K562 (cell line): Measurements from ENCODE around the gene GYS1. TPM values are rescaled to one million over a fixed set of nuclear protein-coding genes. Genes with fewer than 3 reads are reported as not detected.

Source experiments
- CBFA2T3 ChIP-seq: fragments of 450-650 bp; IDR thresholded peaks from 2 replicates; pipeline ENCODE4 v1.6.1; 2017
- CREB1 ChIP-seq, 2 experiments: sonication (generic) in 1 of 2; formaldehyde crosslinking in 1 of 2; IDR thresholded peaks; 2 replicates each; pipeline versions ENCODE4 v1.6.1 to v1.8.0; 2012 to 2022; ENCODE audit warnings: inconsistent platforms in 1 of 2, mild to moderate bottlenecking in 1 of 2, missing genetic modification reagents in 1 of 2, moderate library complexity in 1 of 2
- L3MBTL2 ChIP-seq: fragments of 450-650 bp; IDR thresholded peaks from 2 replicates; pipeline ENCODE4 v1.6.1; 2016; ENCODE audit warnings: mild to moderate bottlenecking, moderate library complexity
- MTF1 ChIP-seq: fragments of 250-450 bp; sonication (Bioruptor Pico); IDR thresholded peaks from 2 replicates; pipeline ENCODE4 v1.9.0; 2021; ENCODE audit warnings: moderate library complexity, mild to moderate bottlenecking, inconsistent platforms, borderline replicate concordance
- PRPF4 ChIP-seq: fragments of 200-400 bp; formaldehyde crosslinking; IDR thresholded peaks from one replicate; pipeline ENCODE4 v1.6.1; 2017; ENCODE audit warnings: low read length, low read depth, mild to moderate bottlenecking; ENCODE audit not compliant: insufficient read depth, poor library complexity, severe bottlenecking
- PYGO2 ChIP-seq: fragments of 450-650 bp; IDR thresholded peaks from 2 replicates; pipeline ENCODE4 v1.6.1; 2016; ENCODE audit warnings: mild to moderate bottlenecking, missing genetic modification characterization, moderate library complexity, missing compliant biosample characterization
- SRSF7 ChIP-seq: fragments of 200-400 bp; formaldehyde crosslinking; optimal IDR thresholded peaks from 2 replicates; pipeline ENCODE3; 2017; ENCODE audit warnings: mild to moderate bottlenecking, low read depth, low read length
- ZFP91 ChIP-seq: sonication (generic); formaldehyde crosslinking; IDR thresholded peaks from 2 replicates; pipeline ENCODE4 v1.8.0; 2022; ENCODE audit warnings: mild to moderate bottlenecking, missing genetic modification reagents
- ZNF277 ChIP-seq: fragments of 250-450 bp; sonication (Bioruptor Pico); IDR thresholded peaks from 2 replicates; pipeline ENCODE4 v1.8.0; 2022; ENCODE audit warnings: inconsistent platforms, mild to moderate bottlenecking, moderate library complexity, borderline replicate concordance
- ZNF766 ChIP-seq: fragments of 200-800 bp; sonication (Bioruptor generic); conservative IDR thresholded peaks from 2 replicates; pipeline ENCODE4 v1.6.1; 2016; ENCODE audit warnings: missing genetic modification characterization, missing compliant biosample characterization
- polyA plus RNA-seq, 8 experiments: library from polyadenylated mRNA; depleted of rRNA in 4 of 8; stranded (reverse) in 5 of 8; unstranded in 3 of 8; fragments of >200 nt; fragmentation: Nextera tagmentation in 2 of 8; fragmentation: Illumina TruSeq in 1 of 8; extraction: Ambion mirVana in 2 of 8; extraction: Trizol in 1 of 8; gene quantifications; 2 replicates each; pipeline versions ENCODE4 v1.2.1 to v1.2.3, GENCODE V29; 2011 to 2014; ENCODE audit warnings: inconsistent platforms in 1 of 8, missing spikeins in 1 of 8
- total RNA-seq, 7 experiments: library from RNA; depleted of rRNA in 6 of 7; stranded (reverse); fragments of >200 nt in 6 of 7; fragmentation: Illumina TruSeq in 2 of 7; extraction: Trizol in 2 of 7; gene quantifications; 2 replicates each; pipeline versions ENCODE4 v1.2.1 to v1.2.3, GENCODE V29; 2011 to 2021; ENCODE audit warnings: low replicate concordance in 1 of 7
- TF ChIP-seq, protein P1 (sequence below): fragments of 450-650 bp; IDR thresholded peaks from 2 replicates; pipeline ENCODE4 v1.6.1; 2014; ENCODE audit warnings: low read depth, mild to moderate bottlenecking, moderate library complexity, borderline replicate concordance
- TF ChIP-seq, protein P2 (sequence below): fragments of 450-650 bp; IDR thresholded peaks from one replicate; pipeline ENCODE4 v1.6.1; 2018; ENCODE audit warnings: mild to moderate bottlenecking, moderate library complexity; ENCODE audit not compliant: partially characterized antibody

The GYS1 gene
- total and polyA plus RNA-seq, 9 of the 15 experiments (the other 6 are each of a cell fraction or from before 2014, with no cell fraction given): 1.9 to 31.1 (median 15.2) TPM

GRCh38 chr19:48964205-48965039, 28.7 kb downstream of the GYS1 start (continued):
- TF ChIP-seq ZFP91 (CRISPR knock-in tag): no peak
- peak; percentile 53 for TF ChIP-seq L3MBTL2
- TF ChIP-seq, protein P1, sequence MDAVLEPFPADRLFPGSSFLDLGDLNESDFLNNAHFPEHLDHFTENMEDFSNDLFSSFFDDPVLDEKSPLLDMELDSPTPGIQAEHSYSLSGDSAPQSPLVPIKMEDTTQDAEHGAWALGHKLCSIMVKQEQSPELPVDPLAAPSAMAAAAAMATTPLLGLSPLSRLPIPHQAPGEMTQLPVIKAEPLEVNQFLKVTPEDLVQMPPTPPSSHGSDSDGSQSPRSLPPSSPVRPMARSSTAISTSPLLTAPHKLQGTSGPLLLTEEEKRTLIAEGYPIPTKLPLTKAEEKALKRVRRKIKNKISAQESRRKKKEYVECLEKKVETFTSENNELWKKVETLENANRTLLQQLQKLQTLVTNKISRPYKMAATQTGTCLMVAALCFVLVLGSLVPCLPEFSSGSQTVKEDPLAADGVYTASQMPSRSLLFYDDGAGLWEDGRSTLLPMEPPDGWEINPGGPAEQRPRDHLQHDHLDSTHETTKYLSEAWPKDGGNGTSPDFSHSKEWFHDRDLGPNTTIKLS: peak; percentile 18; the same call in 1 of the 2 replicates
- no peak for TF ChIP-seq ZNF277 (CRISPR knock-in tag)
- no peak for TF ChIP-seq SRSF7
- TF ChIP-seq MTF1 (CRISPR knock-in tag): no peak
- TF ChIP-seq, protein P2, sequence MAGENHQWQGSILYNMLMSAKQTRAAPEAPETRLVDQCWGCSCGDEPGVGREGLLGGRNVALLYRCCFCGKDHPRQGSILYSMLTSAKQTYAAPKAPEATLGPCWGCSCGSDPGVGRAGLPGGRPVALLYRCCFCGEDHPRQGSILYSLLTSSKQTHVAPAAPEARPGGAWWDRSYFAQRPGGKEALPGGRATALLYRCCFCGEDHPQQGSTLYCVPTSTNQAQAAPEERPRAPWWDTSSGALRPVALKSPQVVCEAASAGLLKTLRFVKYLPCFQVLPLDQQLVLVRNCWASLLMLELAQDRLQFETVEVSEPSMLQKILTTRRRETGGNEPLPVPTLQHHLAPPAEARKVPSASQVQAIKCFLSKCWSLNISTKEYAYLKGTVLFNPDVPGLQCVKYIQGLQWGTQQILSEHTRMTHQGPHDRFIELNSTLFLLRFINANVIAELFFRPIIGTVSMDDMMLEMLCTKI: no peak
- no peak for TF ChIP-seq PYGO2
- 0 out of 2 replicates have a peak, but pooled peaks have one; percentile 24 for TF ChIP-seq ZNF766 (CRISPR knock-in tag)
- no peak for TF ChIP-seq PRPF4
- TF ChIP-seq CREB1 (IDR thresholded peaks at IDR 0.05): 0 out of 2 replicates have a peak, but pooled peaks have one; percentile 19
- TF ChIP-seq CREB1 (CRISPR knock-in tag; IDR thresholded peaks at IDR 0.05): 0 out of 2 replicates have a peak, but pooled peaks have one; percentile 6
- TF ChIP-seq CBFA2T3: peak; percentile 53
